GM18868 (cell line): ENCODE data around the gene IRF1.

Source experiments
- ATAC-seq: cut with Tn5 transposase; IDR thresholded peaks from one replicate; pipeline ENCODE4 v1.9.1; 2021; ENCODE audit warnings: mild to moderate bottlenecking, moderate library complexity; ENCODE audit not compliant: unreplicated experiment

IRF1 gene

GRCh38 chr5:132501629-132501956, 11.0 kb upstream of the IRF1 start:
- no peak for ATAC-seq

GRCh38 chr5:132500931-132501628, 10.5 kb upstream of the IRF1 start:
- no peak for ATAC-seq

DNA sequence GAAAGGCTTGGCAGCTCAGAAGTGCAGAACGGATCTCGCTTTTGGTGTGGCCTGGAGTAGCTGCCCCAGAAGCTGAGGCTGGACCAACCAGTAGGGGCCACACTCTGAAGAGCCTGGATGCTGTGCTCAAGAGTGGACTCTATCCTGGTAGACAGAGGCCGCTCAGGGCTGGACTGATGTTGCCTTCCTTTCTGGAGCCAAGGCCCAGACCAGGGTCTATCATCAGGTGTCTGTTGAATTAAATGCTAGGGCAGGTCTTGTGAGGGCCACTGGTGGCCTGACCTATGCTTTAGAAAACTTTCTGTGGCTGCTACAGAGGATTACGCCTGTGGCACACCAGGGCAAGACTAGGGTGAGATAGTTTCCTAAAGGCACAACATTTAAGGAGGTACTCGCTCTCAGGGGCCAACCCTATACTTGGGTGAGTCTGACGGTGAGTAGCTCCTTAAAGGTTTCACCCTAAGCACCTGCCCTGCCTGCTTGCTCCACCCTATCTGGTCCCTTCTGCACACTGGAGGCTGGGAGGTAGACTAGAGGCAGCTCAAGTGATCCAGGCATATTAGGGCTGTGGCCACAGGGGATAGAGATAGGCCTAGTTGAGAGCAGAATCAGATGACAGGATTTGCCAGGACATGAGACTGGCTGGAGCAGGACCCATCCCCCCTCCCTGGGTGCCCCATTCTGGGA, 9.8 kb upstream of the IRF1 start:
- ATAC-seq, result no peak

DNA sequence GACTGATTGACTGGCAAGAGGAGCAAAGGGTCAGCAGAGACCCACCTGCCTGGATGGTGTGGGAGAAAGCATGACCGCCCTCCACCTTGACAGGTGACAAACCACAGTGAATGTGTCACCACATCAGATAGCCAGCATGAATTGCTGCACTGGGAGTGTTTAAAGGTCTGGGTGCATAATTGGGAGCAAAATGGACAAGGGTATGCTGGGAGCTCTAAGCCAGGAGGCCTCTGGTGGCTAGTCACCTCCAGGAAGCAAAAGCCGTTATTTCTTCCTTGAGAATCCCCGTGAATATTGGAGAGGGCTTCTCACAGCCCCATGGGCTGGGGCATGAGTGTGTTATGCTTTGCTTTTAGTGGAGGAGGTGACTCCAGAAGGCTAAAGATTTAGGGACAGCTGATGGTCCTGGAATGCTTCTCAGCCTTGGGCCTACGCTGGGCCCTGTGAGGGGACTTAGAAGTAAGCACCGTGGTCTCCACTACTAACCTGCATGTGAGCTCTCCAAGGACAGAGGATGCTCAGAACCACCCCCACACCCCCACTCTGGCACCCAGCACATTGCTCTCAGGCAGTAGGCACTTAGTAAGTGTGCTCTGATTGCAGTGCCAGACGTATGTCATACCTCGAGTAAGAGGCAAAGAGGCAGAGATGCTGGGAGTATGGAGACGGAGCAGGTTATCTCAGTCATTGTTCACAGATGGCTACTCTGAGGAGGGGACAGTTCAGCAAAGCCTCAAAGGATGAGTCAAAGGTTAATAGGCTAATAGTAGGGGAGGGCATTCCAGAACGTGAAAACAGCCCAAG, 9.1 kb upstream of the IRF1 start:
- no peak for ATAC-seq

DNA sequence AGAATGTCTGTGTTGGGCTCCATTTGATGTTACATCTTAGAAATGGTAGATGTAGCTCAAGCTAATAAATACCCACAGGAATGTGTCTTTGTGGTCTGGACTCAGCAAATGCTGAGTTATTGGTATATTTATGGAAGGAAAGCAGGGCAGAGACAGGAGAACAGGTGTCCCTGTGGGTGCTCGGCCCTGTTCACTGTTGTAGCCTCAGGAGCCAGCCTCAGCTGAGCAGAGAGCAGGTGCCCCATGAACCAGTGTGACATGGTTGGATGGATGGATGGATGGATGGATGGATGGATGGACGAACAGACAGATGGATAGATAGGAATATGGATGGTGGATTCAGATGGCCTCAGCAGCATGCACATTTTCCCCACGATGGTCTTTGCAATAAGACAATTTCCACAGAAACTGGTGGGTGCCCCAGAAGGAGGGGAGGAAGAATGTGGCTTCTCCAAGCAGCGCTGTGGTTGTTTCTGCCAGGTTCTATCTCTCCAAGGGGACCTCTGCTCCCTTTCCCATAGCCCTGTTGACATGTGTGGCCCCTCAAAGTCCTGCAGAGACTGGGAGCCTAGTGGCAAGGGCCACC, 8.2 kb upstream of the IRF1 start:
- no peak for ATAC-seq

DNA sequence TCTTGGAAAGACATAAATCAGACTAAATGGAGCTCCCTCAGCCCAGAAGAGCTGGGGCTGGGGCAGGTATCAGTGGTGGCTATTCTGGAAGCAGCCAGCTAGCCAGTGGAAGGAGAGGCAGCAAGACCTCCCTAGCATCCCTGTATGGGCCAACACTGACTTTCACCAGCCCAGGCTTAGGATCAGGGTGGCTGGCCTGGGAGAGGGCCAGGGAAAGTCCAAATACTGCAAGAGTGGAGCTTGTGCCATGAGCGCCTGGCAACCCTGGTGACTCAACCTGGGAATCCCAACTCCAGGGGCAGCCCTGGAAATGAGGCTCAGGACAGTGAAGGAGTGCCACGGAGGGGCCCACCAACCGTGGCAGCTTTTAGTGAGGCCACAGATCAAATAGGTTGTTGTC, 7.6 kb upstream of the IRF1 start:
- ATAC-seq, result no peak

- ATAC-seq, result no peak
These were observed 7.0 kb upstream of the IRF1 start for GRCh38 chr5:132497488-132497997.

DNA sequence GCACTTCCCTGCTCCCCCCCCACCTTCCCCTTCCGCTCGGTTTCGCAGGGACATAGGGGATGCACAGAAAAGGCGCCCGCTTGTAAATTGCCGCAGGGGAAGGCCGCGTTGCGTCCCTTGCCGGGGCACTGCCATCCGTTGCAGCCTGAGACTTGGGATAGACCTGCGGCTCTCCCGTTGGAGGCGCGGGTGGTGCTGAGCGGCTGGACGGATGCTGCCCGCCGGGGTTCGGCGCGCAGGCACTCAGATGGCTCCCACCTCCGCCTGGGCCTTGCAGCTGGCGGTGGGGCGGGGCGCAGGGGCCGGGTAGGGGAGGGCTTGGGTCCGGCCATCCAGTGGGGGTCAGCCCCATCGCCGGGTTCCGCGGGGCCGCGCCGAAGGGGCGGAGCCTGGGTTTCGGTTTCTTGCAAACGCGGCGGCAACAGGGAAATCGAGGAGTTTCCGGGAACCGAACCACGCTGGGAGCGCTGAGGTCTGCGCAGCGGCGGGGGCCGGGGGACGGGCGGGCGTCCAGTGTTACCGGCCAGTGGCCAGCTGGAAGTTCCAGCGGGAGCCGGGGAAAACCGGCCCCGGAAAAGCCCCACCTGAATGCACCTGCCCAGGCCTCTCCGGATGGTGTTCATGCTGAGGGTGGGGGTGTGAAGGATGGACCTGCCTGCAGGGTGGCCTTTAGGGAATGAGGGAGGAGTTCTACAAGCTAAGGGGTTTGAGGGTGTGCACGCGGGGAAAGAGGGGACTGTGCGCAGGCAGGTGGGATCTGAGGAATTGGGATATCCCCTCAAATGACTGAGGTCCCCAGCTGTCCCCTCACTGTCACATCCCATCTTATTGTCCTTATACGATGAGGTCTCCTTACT, 6.3 kb upstream of the IRF1 start:
- ATAC-seq, result peak; percentile 42

DNA sequence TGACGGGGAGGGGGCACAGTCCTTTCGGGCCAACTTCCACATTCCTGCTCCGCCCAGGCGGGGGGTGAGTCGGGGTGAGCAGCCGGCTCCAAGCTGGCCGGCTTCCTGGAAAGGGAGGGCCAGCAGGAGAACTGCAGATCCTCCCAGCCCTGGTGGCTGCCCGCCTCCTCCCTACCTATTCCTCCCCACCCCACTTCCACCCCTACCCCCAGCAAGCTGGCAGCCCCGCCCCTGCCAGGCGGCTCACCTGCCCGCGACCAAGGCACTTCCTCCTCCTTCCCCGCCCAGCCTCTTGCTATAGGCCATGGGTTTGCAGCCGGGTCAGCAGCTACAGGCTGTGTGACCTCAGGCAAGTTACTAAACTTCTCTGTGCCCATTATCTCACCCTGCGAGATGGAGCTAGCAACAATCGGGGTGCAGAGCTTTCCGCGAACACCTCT, 5.6 kb upstream of the IRF1 start:
- ATAC-seq, result peak; percentile 45

- peak; percentile 28 for ATAC-seq
These were observed 5.2 kb upstream of the IRF1 start for GRCh38 chr5:132495667-132496190.

GRCh38 chr5:132493821-132494220, 3.2 kb upstream of the IRF1 start:
- no peak for ATAC-seq

GRCh38 chr5:132493241-132493640, 2.7 kb upstream of the IRF1 start:
- no peak for ATAC-seq

DNA sequence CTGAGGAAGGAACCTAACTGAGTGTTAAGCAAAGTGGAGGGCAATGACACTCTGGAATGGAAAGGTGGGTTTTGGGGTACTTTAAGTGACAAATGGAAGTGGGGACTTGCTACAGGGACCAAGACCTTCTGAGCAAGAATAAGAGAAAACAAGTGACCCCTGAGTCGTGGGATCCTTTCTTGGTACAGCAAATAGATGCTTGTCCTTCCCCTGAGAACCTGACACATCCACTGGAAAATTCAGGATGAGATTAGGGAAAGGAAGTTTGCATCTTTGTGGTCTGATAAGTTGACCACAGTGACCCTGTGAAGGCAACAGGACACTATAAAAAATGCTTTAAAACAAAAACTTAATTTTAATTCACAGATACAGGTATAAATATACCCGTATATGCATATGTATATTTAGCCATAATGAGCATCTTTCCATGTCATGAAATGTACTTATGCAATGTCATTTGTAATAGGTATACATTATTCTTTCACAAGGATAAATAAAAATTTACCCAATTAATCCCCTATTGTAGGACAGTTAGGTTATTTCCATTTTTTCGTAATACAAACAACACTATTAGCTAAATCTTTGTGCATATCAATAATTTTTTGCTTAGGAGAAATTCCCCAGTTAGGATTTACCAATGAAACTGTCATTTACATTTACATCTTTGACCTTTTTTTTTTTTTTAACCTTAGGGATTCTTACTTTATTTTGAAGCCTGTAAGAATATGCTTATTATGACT, 2.0 kb upstream of the IRF1 start:
- no peak for ATAC-seq

GRCh38 chr5:132491368-132492364, 1.1 kb upstream of the IRF1 start:
- ATAC-seq, result peak; percentile 5

DNA sequence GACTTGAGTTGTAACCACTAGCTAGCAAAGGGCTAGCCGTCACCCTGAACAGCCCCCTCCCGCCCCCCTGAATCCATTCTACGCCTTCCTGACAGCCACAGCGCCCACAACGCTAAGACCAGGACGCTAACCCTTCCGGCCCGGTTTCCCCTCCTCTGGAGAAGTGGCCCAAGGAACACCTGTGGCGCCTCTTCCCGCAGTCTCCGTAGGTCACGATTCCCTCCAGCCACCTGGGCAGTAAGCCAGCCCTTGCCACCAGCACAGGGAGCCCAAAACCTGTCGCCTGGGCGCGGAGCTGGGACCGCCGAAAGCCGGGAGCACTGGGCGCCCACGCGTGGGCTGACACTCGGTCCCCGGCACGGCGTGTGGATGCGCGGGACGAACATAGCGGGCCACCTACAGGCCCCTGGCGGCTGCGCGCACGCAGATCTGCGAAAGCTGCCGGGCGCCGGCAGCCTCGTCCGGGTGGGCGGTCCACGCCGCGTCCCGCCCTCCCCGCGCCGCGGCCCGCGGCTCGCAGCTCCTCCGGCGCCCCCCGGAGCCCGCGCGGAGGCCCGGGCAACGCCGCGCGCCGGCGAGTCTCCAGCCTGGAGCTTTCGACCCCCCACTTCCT, 596 bp downstream of the IRF1 start:
- peak; percentile 37 for ATAC-seq

- no peak for ATAC-seq
These were observed 1.4 kb downstream of the IRF1 start for GRCh38 chr5:132489051-132489770.

- no peak for ATAC-seq
These were observed 2.0 kb downstream of the IRF1 start for GRCh38 chr5:132488590-132488989.
